ENCODE measurements around the gene FBXL7.

FBXL7 gene

DNA sequence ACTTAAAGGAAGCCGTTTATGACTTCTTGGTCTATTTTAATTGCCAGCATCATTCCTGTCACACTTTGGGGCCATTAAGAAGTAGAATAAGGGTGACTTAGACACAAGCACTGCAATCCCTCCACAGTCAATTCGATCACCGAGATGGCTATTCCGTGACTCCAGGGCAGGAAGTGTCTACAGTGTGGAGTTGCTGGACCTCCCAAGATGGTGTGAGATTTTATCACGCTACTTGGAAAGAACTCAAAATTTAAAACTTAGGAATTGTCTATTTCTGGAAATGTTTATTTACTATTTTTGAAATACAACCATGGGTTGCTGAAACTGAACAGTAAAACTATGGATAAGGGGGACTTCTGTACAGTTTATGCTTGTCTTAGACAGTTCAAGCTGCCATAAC is 6.2 kb downstream of the FBXL7 start:
- DNase-seq: no peak

DNA sequence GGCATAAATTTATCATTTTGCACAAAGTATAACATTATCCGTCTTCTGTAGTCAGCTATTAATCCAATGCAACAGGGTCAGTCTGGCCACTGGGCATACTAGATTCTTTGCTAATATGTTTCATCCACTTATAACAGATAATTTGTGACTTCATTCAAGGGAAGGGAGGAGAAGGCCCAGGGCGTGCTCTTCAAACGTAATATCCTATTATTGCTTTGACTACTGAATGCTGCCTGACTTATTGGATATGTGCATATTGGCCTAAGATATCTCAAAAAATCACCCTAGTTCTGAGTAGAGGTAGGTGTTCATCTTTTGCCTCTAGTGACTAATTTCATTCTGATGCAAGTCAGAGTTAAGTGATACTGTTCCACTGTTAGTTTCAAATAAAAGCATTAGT is 6.9 kb downstream of the FBXL7 start:
- no peak for DNase-seq

DNA sequence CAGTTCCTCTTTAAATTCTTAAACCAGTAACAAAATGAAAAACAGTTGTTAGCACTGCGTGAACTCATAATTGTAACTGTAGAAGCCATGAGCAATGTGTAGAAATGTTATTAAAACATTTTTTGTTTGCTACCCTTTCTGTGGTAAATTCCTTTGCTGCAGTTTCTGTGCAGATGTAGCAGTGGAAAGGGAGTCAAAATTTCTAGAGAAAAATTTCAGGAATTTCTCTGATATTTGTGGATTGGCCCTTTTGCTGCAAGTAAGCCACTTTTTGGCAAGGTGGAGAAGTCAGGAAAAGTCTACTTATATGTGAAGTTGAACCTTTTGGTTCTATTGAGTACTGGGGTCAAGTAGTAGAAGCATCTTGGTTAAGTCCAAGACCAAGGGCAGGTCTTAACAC is 10.1 kb downstream of the FBXL7 start:
- no peak for DNase-seq

DNA sequence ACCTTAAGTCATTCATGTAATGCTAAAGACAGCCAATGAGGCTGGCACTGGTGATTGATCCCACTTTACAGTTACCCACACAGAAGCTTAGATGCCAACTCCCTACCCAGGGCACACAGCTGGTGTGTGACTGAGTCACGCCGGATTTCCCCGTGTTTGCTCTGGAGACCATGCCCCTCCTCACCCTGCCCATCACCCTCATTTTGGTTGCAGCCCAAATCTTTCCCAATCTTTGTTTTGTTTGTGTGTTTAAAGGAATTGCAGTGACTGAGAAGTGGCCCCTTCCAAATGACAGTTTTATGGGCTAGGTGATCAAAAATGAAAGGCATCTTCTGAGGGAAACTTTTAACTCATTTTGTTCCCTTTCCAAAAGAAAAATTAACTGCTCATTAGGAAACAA is 10.9 kb downstream of the FBXL7 start:
- DNase-seq: no peak

DNA sequence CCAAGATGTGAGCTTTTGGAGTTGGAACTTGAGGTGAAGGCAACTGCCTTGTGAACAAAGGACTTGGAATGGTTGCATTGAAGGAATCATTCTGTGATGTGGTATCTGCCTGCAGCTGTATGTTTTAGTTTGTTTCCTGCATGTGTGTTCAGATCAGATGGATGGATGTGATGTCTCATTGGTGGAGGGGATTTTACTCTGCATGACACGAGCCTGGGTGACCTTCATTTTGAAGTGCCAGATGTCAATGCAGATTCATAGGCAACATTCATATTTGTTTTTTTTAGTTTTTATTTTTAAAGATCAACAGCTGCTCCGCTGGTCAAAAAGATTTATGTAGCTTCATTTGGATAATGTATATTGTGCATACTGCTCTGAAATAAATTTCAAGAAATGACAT is 13.5 kb downstream of the FBXL7 start:
- no peak for DNase-seq

DNA sequence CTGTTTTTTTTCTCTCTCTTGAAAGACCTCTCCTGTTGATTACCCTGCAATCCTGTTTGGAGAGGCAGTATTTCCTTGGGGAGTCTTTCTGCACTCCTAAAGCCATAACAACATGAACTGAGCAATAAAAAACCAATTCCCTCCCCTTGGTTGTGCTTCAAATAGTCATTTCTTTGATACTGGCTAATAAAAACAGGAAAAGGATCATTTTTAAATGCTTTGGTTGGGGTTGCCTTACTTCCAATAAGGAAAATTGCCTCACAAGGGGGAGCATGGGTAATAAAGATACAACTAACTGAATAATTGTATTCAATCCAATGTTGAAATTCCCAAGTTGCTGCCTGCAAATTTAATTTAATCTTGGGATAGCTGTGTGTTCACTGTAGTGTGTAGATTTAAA is 13.9 kb downstream of the FBXL7 start:
- no peak for DNase-seq

DNA sequence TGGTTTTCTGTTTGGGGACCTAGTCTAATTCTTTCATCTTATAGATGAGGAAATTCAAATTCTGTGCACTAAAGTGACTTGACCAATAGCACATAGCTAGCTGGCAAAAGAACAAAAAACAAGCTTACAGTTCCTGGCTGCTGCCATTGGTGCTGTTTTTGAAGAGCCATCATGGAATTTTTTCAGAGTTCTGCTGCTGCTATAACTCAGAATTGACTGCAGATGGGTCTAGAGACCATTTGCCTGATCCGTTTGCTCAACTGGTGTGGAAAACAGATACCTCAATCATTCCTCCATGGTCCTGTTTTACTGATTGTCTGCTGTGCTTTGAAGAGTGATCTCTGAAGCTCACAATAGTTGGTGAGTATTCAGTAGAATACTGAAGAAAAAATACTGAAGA is 15.2 kb downstream of the FBXL7 start:
- DNase-seq: no peak

DNA sequence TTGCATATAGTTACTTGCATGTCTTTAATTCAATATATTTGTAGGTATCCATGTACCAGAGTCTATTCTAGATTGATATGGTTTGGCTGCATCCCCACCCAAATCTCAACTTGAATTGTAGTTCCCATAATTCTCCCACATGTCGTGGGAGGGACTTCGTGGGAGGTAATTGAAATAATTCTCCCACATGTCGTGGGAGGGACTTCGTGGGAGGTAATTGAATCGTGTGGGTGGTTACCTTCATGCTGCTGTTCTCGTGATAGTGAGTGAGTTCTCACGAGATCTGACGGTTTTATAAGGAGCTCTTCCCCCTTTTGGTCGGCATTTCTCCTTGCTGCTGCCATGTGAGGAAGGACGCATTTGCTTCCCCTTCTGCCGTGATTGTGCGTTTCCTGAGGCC is 16.5 kb downstream of the FBXL7 start:
- DNase-seq: no peak

DNA sequence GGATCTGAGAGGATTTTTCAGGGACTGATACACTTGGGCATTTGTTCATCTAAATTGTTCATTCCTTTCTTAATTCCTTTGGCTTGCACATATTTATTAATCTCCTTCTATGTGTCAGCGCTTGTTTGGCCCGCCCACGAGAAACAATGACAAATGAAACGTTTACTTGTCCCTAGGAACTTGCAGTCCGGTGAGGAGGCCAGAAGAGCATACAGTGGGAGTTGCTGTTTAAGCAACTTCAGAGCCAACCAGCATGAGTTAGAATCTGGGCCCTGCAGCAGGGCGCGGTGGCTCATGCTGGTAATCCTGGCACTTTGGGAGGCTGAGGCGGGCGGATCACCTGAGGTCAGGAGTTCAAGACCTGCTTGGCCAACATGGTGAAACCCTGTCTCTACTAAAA is 18.8 kb downstream of the FBXL7 start:
- no peak for DNase-seq

DNA sequence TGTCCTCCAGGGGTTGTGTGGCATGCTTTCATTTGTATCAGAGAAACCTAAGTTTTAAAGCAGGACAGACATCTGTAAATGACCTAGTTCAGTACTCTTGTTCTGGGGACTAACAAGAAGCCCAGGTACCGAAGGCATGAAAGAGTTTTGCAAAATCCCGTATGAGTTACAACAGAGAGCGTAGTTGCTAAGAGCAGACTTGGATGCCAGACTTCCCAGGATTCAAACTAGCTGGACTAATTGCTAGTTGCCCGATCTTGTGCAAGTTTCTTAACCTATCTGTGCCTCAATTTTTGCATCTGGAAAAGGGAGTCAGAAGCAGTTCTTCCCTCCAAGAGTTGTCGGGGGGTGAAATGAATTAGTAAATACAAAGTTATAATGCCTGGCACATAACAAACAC is 20.9 kb downstream of the FBXL7 start:
- DNase-seq: no peak

DNA sequence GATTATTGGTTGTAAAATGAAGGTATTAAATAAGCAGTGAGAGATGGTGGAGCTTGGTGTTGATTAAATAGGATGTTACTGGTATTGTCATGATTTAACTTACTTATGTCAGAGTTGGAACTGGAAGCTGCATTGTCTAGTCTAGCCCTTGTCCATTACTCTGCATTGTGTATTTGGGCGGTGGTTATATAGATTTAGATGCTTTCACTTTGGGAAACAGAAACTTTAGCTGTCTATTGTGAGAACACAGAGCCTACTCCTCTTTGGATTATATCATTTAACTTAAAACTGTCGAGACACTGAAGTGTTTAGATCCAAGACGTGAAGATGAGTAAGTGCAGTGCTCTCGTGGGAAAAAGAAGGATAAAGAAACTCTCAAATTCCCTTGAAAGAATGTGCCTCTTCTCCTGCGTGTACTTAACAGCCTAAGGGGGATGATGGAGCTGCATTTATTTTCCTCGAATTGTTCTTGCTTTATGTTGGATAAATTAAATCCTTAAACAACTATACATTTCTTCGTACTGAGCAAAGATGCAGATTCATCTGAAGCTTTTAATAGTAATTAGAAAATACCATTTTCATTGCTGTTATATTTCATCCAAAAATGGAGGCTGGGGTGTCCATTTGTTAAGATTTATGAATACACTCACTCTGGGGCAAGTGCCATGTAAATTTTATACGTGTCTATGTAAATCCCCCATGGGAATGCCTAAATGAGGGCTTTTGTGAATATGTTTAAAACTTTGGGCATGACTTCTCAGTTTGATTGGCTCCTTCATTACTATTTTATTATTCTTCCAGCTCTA is 21.6 kb downstream of the FBXL7 start:
- DNase-seq: no peak

DNA sequence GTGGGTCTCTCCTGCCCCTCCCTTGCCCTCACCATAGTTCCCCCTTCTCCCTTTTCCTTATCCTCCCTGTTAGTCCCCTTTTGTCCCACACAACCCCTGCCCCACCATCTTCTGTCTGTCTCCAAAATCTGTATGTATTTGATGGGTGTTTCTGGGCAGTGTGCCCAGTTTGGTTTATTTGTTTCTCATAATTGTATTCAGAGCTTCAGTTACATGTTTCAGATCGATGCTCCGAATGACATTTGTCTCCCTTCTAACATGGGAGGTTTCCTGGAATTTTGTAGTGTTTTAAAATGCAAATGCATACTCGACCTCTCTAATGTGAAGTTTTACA is 22.2 kb downstream of the FBXL7 start:
- DNase-seq: no peak

DNA sequence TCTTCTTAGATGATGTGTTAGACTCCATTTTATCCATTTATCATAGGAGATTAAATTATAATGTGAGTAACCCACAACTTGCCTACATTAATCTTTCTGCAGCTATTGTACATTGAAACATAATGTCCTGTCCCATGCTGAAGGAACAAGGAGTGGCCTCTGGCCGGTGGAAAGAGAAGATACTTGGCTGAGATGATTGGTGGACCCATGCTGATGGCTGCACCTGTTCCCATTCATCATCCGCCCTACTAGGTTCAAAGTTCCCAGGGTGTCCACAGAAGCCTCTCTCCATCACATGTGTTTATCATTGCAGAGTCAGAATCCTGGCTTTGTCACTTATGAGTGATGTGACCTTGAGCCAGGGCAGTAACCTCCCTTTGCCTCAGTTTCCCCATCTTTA is 24.7 kb downstream of the FBXL7 start:
- no peak for DNase-seq

DNA sequence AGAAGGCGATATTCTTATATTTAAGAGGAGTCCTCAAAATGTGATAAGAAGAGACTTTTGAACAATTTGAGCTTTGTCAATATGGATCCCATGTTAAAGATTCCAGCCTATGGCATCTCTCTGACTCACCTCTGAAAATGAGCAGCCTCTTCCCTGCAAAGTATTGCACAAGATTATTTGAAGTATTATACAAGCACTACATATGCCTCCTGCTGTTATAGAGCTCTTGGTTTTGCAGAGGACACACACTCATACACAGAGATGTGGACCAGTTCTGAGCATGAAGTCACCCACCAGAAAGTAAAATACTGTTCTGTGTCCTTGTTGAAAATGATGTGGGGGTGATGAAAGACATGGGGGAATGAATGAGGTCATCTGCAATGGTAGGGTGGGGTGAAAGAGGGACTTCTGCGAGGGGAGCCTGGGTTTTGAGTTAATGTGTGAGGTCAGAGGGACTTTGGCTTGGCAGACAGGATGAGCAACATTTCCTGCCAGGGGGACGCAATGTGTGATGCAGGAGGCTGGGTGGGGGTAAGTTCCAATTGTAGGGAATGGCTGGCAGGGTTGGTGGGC is 25.8 kb downstream of the FBXL7 start:
- DNase-seq: no peak

DNA sequence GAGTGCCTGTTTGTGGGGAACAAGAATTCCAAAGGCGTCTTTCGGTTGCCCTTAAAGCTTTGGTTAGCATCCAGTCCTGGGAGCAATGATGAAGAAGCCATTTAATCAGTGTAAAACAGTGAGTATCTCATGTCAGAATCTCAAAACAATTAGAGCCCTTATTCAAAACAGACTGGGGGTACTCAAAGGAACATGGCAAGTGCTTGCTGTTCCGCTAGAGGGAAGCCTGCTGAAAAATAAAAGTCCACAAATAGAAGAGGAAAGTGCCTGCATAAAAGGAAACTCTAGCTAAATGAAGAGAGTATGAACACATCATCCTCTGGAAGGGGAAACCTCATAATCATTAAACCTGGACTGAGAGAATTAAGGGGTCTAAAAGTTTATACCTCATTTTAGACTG is 26.4 kb downstream of the FBXL7 start:
- DNase-seq: no peak

DNA sequence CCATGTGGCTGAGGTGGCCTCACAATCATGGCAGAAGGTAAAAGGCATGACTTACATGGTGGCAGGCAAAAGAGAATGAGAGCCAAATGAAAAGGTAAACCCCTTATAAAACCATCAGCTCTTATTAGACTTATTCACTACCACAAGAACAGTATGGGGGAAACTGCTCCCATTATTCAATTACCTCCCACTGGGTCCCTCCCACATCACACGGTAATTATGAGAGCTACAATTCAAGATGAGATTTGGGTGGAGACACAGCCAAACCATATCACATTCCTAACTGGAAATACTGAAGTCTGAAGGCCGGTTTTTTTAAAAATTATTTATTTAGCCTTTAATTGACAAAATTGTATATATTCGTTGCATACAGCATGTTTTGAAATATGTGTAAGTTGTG is 28.5 kb downstream of the FBXL7 start:
- DNase-seq: no peak

DNA sequence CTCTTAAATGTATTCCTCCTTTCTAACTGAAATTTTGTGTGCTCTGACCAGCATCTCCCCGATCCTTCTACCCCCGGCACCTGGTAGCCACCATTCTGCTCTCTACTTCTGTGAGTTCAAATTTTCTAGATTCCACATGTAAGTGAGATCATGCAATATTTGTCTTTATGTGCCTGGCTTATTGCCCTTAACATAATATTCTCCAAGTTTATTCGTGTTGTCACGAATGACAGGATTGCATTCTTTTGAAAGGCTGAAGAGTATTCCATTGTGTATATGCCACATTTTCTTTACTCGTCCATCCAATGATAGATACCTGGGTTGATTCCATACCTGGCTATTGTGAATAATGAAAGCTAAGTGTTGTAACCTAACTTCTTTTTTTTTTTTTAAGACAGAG is 29.0 kb downstream of the FBXL7 start:
- DNase-seq: no peak

DNA sequence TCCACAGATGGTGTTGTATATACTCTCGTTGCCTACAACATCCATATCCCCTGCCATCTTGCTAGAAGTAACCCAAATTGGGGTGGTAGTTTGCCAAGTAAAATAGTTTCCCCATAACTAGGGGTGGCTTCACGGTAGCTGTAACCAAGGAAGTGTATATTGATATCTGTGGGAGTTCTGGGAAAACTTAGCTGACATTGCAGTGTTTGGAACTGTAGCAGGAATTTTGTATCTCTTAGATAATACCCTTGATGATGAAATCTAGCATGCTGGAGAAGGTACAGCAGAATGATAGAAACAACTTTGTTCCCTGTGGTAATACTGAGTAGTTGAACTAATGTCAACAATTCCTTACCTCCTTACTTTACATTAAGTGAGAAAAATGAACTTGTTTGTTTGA is 29.8 kb downstream of the FBXL7 start:
- no peak for DNase-seq

DNA sequence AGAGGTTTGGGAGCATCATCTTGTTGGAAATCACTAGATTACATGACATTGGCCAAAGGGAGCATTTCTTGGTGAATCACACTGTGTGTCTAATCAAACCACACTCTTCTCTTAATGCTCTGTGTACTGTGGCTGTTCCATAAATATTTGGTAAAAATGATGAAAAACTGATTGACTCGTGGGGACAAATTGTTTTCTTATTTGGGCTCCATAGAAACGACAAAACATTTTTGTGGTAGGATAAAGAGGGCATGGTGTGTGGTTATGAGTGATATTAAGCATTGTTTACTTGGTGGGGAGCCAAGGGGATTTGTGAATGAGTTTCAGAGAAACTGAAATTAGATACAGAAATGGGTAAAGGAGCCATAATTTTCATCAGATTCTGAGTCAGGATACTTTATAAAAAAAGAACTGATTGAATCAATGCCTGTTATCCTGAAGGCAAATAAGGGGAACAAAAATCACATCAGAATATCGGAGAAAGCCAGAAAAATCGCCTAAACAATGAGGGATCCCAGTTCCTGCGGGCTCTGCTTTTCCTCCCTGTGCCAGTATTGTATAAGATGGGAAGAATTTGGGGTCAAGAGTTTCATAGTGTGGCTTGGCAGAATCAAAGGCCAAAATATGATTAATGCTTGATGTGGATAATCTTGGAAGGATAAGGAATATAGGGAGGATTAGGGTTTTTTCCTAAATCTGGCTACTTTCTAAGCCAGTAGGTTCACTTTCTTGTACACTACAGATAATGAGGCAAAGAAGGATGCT is 33.3 kb downstream of the FBXL7 start:
- DNase-seq: no peak

DNA sequence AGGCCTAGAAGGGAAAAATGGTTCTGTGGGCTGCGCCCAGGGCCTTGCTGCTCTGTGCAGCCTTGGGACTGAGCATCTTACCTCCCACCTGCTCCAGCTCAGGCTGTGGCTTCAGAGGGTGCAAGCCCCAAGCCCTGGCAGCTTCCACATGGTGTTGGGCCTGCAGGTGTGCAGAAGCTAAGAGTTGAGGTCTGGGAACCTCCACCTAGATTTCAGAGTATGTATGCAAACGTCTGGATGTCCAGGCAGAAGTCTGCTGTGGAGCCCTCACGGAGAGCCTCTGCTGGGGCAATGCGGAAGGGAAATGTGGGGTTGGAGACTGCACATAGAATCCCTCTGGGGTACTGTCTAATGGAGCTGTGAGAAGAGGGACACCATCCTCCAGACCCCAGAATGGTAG is 36.0 kb downstream of the FBXL7 start:
- DNase-seq: no peak

DNA sequence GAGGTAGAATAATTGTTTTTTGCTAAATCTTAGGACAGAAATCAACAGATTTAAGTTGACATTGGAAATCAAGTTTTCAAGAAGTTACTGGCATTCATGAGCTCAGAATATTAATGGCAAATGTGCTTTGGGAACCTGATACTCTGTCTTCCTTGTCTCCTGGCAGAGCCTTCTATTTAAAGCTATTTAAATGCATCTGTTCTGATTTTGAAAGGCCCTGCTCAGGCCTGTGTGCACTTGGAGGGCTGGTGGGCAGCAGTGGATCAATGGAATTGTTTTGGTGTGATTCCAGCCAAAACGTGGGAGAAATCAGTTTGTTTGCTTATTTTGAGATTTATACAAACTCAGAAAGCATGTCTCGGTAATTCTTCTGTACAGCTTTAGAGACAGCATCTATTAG is 38.5 kb downstream of the FBXL7 start:
- no peak for DNase-seq

DNA sequence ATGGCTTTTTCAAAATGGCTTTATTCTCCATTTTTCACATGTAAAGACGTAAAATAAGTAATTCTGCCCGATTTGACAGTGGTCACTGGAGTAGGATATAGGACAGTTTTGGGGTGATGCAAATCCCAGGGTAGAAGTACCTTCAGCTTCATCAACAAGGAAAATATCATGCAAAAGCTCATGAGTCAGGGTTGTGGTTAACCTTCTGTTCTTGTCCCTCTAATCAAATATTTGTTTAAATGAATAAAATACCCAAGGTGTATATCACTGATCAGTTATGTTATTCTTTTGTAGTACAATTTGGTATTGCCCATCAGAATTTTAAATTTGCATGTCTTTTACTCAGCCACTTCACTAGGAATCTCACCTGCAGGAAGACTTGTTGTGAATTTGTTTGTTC is 40.0 kb downstream of the FBXL7 start:
- DNase-seq: no peak

DNA sequence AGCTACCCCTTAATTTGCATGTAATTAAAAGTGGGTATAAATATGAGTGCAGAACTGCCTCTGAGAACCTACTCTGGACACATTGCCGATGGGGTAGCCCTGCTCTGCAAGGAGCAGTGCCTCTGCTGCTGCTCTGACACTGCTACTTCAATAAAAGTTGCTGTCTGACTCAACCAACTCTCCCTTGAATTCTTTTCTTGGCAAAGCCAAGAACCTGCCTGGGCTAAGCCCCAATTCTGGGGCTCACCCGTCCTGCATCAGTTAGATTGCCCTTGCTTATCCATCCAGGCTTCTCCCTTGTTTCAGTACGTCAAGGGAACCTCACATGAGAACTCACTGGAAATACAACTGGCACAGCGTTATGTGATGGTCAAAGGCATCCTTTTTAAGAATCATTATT is 44.1 kb downstream of the FBXL7 start:
- no peak for DNase-seq

DNA sequence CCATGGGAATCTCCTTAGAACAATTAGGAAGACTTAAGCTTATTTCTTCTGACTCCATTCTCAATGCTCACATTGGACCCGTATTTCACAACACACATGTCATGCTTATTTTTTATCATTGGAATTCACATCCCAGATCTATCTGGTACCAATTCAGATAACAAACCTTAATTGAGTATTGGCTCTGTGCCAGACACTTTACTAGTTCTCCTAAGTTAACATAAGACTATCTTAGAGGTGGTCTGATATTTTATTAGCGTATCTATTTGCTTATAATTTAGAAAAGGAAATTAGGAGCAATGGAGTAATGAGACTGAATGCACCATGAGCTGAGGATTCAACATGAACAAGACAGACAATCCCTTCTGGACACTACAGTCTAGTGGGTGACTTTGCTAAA is 45.1 kb downstream of the FBXL7 start:
- no peak for DNase-seq

Measured in activated CD4-positive, alpha-beta T cell treated with anti-CD3 and anti-CD28 coated beads for 48 hours (primary cell).